ENCODE measurements around the gene SLC39A11. TPM values are rescaled to one million over a fixed set of nuclear protein-coding genes. Genes with fewer than 3 reads are reported as not detected.
A peak's percentile ranks its signal among the peaks of the same experiment; 100 is the strongest.

Gene SLC39A11
- total and polyA plus RNA-seq, 2 of the 13 experiments (the other 11 are each of a cell fraction or from before 2014, with no cell fraction given), result 17.2 to 31.5 TPM

GRCh38 chr17:73098919-73099318 is 6.4 kb upstream of the SLC39A11 start:
- POLR2A ChIA-PET, result no interaction called here
- WGBS (ENCODE audit: low lambda C conversion rate), result 2% methylated on average over 5 of the region's 5 CpGs

More at GRCh38 chr17:73098919-73099318, 6.4 kb upstream of the SLC39A11 start:
- CTCF ChIA-PET (ENCODE audit: low intra/inter-chr PET ratio, low total read pairs), result no interaction called here
- Histone ChIP-seq H3K9me3 (ENCODE audit: low read length) (no peaks in the 10 kb centered on the region), H3K9ac (ENCODE audit: insufficient read depth, low read depth, low read length) (no peak overlapping the region), H3K27ac (ENCODE audit: extremely low read length, insufficient read depth, low read length) (no peak overlapping the region), H3K4me1 (ENCODE audit: insufficient read depth, low read length) (no peaks in the 10 kb centered on the region), H3K79me2 (ENCODE audit: insufficient read depth, low read length) (no peaks in the 10 kb centered on the region), H4K20me1 (ENCODE audit: insufficient read depth, low read length) (no peaks in the 10 kb centered on the region), H3K4me3 (replicated peaks in 1 of 3; ENCODE audit: insufficient read depth in 1 of 3, low read depth in 2 of 3, low read length in 3 of 3) (no peak overlapping the region), H2AFZ (ENCODE audit: low read length) (no peak overlapping the region), H3K4me2 (ENCODE audit: low read depth, low read length) (no peak overlapping the region), H3K36me3 (replicated peaks in 1 of 2; ENCODE audit: control insufficient read depth in 1 of 2, insufficient read depth in 2 of 2, low read length in 2 of 2) (no peaks in the 10 kb centered on the region), H3K27me3 (ENCODE audit: control insufficient read depth in 1 of 2, insufficient read depth in 2 of 2, low read length in 2 of 2) (peaks cover 0 to 38% of the 10 kb centered on the region in 2 experiments; a peak in 3 of 5 replicates)
- DNase-seq (ENCODE audit: low spot score) (no peak), ATAC-seq (peak; percentile 32), FAIRE-seq (no peak)
- intact Hi-C loops (cut with micrococcal nuclease; ENCODE audit: unreplicated experiment), result no loop called here
- no TSS peak for BruUV-seq (replicated peaks)
- in situ Hi-C loops (cut with HindIII; ENCODE audit: extremely low pct_ligation_motif_present, low pct_unique_long_range_greater_than_20kb), result loop anchor here (10.0 kb wide), 1 partner anchor 534 kb away; no protein-coding TSS in a partner anchor
- TF ChIP-seq FOXK1 (CRISPR knock-in tag; IDR thresholded peaks at IDR 0.05; ENCODE audit: borderline replicate concordance, low read depth) (no peak), SAP130 (CRISPR knock-in tag; IDR thresholded peaks at IDR 0.05; ENCODE audit: low read depth) (no peak), ZNF143 (CRISPR knock-in tag; IDR thresholded peaks at IDR 0.05) (no peak), ZNF740 (CRISPR knock-in tag; IDR thresholded peaks at IDR 0.05) (no peak), CEBPZ (IDR thresholded peaks at IDR 0.05; ENCODE audit: low read length) (no peak), ZNF850 (CRISPR knock-in tag; conservative IDR thresholded peaks at IDR 0.05) (no peak), ZNF296 (CRISPR knock-in tag; conservative IDR thresholded peaks at IDR 0.05) (no peak), ZSCAN21 (CRISPR knock-in tag; IDR thresholded peaks at IDR 0.05; ENCODE audit: borderline replicate concordance) (no peak), TFDP1 (CRISPR knock-in tag; IDR thresholded peaks at IDR 0.05; ENCODE audit: borderline replicate concordance) (no peak), DNMT1 (CRISPR knock-in tag; IDR thresholded peaks at IDR 0.05) (no peak), ZNF83 (CRISPR knock-in tag; IDR thresholded peaks at IDR 0.05; ENCODE audit: borderline replicate concordance) (no peak), ELK4 (CRISPR knock-in tag; IDR thresholded peaks at IDR 0.05; ENCODE audit: borderline replicate concordance) (no peak), SRF (IDR thresholded peaks at IDR 0.05; ENCODE audit: low read depth, low read length) (no peak), ZSCAN29 (CRISPR knock-in tag; conservative IDR thresholded peaks at IDR 0.05) (no peak), REXO4 (CRISPR knock-in tag; IDR thresholded peaks at IDR 0.05; ENCODE audit: borderline replicate concordance) (no peak), CREBL2 (CRISPR knock-in tag; IDR thresholded peaks at IDR 0.05; ENCODE audit: borderline replicate concordance) (no peak)

Data from HepG2 (cell line).